CD4-positive, CD25-positive, alpha-beta regulatory T cell (primary cell): Measurements from ENCODE around the gene PATL1. TPM values are rescaled to one million over a fixed set of nuclear protein-coding genes. Genes with fewer than 3 reads are reported as not detected.
"Not testable (repeated sequence)": the region's sequence is repeated elsewhere in the genome, so short reads cannot be mapped to it uniquely, and the experiment has no call there.

Source experiments
- ATAC-seq, 2 donors: fragments of 150-1000 bp; cut with Tn5 transposase; one replicate each; pipeline ENCODE4 v1.10.0; 2021; ENCODE audit warnings: low read depth in 2 of 2, moderate number of reproducible peaks in 2 of 2, moderate library complexity in 1 of 2
- DNase-seq, 3 donors: peaks; one replicate each; pipeline versions ENCODE4 v3.0.0 to v3.0.0-alpha.2; 2012 to 2022; ENCODE audit warnings: mixed read lengths in 1 of 3
- H3K27ac ChIP-seq: one replicate; pipeline ENCODE4 v1.7.0; 2013; ENCODE audit warnings: mild to moderate bottlenecking, low read length; ENCODE audit not compliant: insufficient read depth, poor library complexity, severe bottlenecking
- H3K27me3 ChIP-seq: one replicate; pipeline ENCODE4 v1.7.0; 2013; ENCODE audit warnings: low read length; ENCODE audit not compliant: control insufficient read depth, insufficient read depth
- H3K36me3 ChIP-seq: one replicate; pipeline ENCODE4 v1.7.0; 2013; ENCODE audit warnings: mild to moderate bottlenecking, low read length, moderate library complexity; ENCODE audit not compliant: control insufficient read depth, insufficient read depth
- H3K4me1 ChIP-seq: 2 replicates; pipeline ENCODE4 v1.7.0; 2013; ENCODE audit warnings: mild to moderate bottlenecking, low read length; ENCODE audit not compliant: insufficient read depth, control insufficient read depth, poor library complexity, severe bottlenecking
- H3K4me3 ChIP-seq: one replicate; pipeline ENCODE4 v1.7.0; 2013; ENCODE audit warnings: low read depth, mild to moderate bottlenecking, low read length, moderate library complexity
- H3K9me3 ChIP-seq, 2 experiments: 1 replicate in 1 of 2; 2 replicates in 1 of 2; pipeline ENCODE4 v1.7.0; 2013; ENCODE audit warnings: low read length in 2 of 2, mild to moderate bottlenecking in 1 of 2, moderate library complexity in 1 of 2; ENCODE audit not compliant: control insufficient read depth in 2 of 2
- H3K27ac Mint-ChIP-seq, 3 donors: one replicate each; pipeline ENCODE4 v1.8.0; 2020 to 2022; ENCODE audit warnings: mild to moderate bottlenecking in 3 of 3, mixed read lengths in 3 of 3, moderate library complexity in 2 of 3
- H3K27me3 Mint-ChIP-seq: one replicate; pipeline ENCODE4 v1.8.0; 2022; ENCODE audit warnings: mild to moderate bottlenecking, mixed read lengths
- H3K36me3 Mint-ChIP-seq: one replicate; pipeline ENCODE4 v1.8.0; 2020; ENCODE audit warnings: mixed read lengths
- H3K4me1 Mint-ChIP-seq, 4 donors: one replicate each; pipeline ENCODE4 v1.8.0; 2020 to 2022; ENCODE audit warnings: mixed read lengths in 4 of 4, mild to moderate bottlenecking in 1 of 4
- H3K4me3 Mint-ChIP-seq, 4 donors: one replicate each; pipeline ENCODE4 v1.8.0; 2020 to 2022; ENCODE audit warnings: mild to moderate bottlenecking in 4 of 4, mixed read lengths in 4 of 4, moderate library complexity in 3 of 4
- H3K9me3 Mint-ChIP-seq, 7 donors: one replicate each; pipeline ENCODE4 v1.8.0; 2020 to 2022; ENCODE audit warnings: mixed read lengths in 7 of 7, mild to moderate bottlenecking in 3 of 7, moderate library complexity in 2 of 7
- polyA plus RNA-seq, 4 donors: library from polyadenylated mRNA; unstranded; fragments of 300-500 nt; fragmentation: Illumina TruSeq; gene quantifications; one replicate each; pipeline ENCODE4 v1.2.3, GENCODE V29; 2021
- total RNA-seq: library from RNA; stranded (reverse); gene quantifications from one replicate; pipeline ENCODE4 v1.2.3, GENCODE V29; 2022

Gene PATL1
- total and polyA plus RNA-seq, 5 donors from 2014 or later = 4.6 to 63.3 (median 5.3) TPM

DNA sequence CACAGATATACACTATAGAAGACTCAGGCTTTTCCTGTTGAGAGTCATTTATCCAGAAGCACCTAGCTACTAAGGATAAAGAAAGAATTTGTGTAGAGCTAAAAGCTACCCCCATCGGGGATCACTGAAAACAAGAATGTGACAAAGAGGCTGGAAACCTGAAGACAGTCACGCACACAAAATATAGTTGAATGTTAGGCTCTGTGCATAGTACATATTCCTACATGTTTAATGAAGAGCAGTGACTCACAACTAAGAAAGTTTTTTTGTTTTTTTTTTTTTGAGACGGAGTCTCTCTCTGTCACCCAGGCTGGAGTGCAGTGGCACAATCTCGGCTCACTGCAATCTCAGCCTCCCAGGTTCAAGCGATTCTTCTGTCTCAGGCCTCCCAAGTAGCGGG is 36.5 kb upstream of the PATL1 start:
- H3K27ac Mint-ChIP-seq = no peak overlapping the region
- no peaks in the 10 kb centered on the region for H3K9me3 ChIP-seq
- H3K27ac ChIP-seq = no peak overlapping the region
- H3K27me3 Mint-ChIP-seq = peaks cover 26% of the 10 kb centered on the region
- H3K9me3 Mint-ChIP-seq = no peaks in the 10 kb centered on the region
- no peak overlapping the region for H3K4me3 Mint-ChIP-seq
- DNase-seq (no peak), ATAC-seq (no peak)
- peaks cover 3% of the 10 kb centered on the region for H3K27me3 ChIP-seq
- no peaks in the 10 kb centered on the region for H3K4me1 Mint-ChIP-seq
- no peak overlapping the region for H3K4me3 ChIP-seq
- no peaks in the 10 kb centered on the region for H3K4me1 ChIP-seq
- H3K36me3 ChIP-seq = no peaks in the 10 kb centered on the region
- no peaks in the 10 kb centered on the region for H3K36me3 Mint-ChIP-seq

DNA sequence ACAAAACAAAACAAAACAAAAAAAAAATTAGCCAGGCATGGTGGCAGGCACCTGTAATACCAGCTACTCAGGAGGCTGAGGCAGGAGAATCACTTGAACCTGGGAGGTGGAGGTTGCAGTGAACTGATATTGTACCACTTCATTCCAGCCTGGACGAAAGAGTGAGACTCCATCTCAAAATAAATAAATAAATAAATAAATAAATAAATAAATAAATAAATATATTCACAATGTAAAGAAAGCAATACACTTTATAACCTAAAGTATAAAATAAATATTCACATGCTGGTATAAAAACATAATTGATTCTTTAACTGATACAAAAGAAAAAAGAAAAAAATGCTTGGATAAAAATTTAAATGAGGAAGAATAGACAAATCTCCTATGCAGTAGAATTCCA is 34.7 kb upstream of the PATL1 start:
- not testable (repeated sequence) for ATAC-seq, H3K27me3 ChIP-seq, H3K4me1 Mint-ChIP-seq, H3K9me3 Mint-ChIP-seq, H3K27ac Mint-ChIP-seq, H3K36me3 ChIP-seq, H3K4me3 Mint-ChIP-seq, H3K4me1 ChIP-seq, H3K4me3 ChIP-seq, H3K9me3 ChIP-seq, DNase-seq, H3K36me3 Mint-ChIP-seq, H3K27ac ChIP-seq
- H3K27me3 Mint-ChIP-seq = peaks cover 12% of the 10 kb centered on the region

DNA sequence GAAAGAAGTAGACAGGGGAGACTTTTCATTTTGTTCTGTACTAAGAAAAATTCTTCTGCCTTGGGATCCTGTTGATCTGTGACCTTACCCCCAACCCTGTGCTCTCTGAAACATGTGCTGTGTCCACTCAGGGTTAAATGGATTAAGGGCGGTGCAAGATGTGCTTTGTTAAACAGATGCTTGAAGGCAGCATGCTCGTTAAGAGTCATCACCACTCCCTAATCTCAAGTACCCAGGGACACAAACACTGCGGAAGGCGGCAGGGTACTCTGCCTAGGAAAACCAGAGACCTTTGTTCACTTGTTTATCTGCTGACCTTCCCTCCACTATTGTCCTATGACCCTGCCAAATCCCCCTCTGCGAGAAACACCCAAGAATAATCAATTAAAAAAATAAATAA is 31.3 kb upstream of the PATL1 start:
- H3K27ac Mint-ChIP-seq, H3K36me3 ChIP-seq, H3K9me3 ChIP-seq, H3K4me1 Mint-ChIP-seq, H3K9me3 Mint-ChIP-seq, H3K27me3 Mint-ChIP-seq, ATAC-seq, H3K4me3 Mint-ChIP-seq, DNase-seq, H3K4me1 ChIP-seq, H3K4me3 ChIP-seq, H3K27ac ChIP-seq, H3K27me3 ChIP-seq, H3K36me3 Mint-ChIP-seq: not testable (repeated sequence)

DNA sequence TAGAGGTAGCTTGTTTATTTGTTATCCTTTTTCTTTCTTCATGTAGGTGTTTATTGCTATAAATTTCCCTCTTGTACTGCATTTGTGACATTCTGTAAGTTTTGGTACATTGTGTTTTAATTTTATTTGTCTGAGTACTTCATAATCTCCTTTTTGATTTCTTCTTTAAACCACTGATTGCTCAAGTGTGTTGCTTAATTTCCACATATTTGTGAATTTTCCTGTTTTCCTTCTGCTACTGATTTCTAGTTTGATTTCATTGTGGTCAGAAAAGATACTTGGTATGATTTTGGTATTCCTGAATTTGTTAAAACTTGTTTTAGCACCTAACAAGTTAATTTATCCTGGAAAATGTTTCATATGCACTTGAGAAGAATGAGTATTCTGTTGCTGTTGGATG is 29.7 kb upstream of the PATL1 start:
- no peaks in the 10 kb centered on the region for H3K9me3 ChIP-seq
- ATAC-seq = no peak
- no peaks in the 10 kb centered on the region for H3K36me3 Mint-ChIP-seq
- no peaks in the 10 kb centered on the region for H3K4me1 ChIP-seq
- DNase-seq = no peak
- no peaks in the 10 kb centered on the region for H3K4me1 Mint-ChIP-seq
- H3K27ac ChIP-seq = no peak overlapping the region
- H3K4me3 ChIP-seq = no peak overlapping the region
- H3K27me3 ChIP-seq = no peaks in the 10 kb centered on the region
- H3K4me3 Mint-ChIP-seq = no peak overlapping the region
- H3K36me3 ChIP-seq = no peaks in the 10 kb centered on the region
- no peak overlapping the region for H3K27ac Mint-ChIP-seq
- H3K9me3 Mint-ChIP-seq = peaks cover 0 to 10% (median 5%) of the 10 kb centered on the region in 7 donors
- peaks cover 9% of the 10 kb centered on the region for H3K27me3 Mint-ChIP-seq

DNA sequence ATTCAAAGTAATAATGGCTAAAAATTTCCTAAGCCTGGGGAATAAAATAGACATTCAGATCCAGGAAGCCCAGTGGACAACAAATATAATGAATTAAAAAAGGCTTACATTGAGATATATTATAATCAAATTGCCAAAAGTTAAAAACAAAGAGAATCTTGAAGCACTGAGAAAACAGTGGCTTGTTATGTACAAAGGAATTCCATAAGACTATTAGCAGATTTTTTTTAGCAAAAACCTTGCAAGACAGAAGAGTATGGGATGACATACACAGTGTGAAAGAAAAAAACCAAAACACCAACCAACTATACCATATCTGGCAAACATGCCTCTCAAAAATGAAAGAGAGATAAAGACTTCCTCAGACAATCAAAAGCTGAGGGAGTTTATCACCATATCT is 24.1 kb upstream of the PATL1 start:
- Mint-ChIP-seq H3K4me3 (no peak overlapping the region), H3K9me3 (peaks cover 2 to 17% (median 12%) of the 10 kb centered on the region in 7 donors), H3K27ac (no peak overlapping the region), H3K27me3 (peaks cover 17% of the 10 kb centered on the region), H3K36me3 (no peaks in the 10 kb centered on the region), H3K4me1 (no peaks in the 10 kb centered on the region)
- DNase-seq (no peak), ATAC-seq (no peak)
- Histone ChIP-seq H3K27ac (no peak overlapping the region), H3K4me3 (no peak overlapping the region), H3K4me1 (no peaks in the 10 kb centered on the region), H3K9me3 (peaks cover 9 to 11% of the 10 kb centered on the region in 2 experiments), H3K27me3 (peaks cover 7% of the 10 kb centered on the region), H3K36me3 (no peaks in the 10 kb centered on the region)

DNA sequence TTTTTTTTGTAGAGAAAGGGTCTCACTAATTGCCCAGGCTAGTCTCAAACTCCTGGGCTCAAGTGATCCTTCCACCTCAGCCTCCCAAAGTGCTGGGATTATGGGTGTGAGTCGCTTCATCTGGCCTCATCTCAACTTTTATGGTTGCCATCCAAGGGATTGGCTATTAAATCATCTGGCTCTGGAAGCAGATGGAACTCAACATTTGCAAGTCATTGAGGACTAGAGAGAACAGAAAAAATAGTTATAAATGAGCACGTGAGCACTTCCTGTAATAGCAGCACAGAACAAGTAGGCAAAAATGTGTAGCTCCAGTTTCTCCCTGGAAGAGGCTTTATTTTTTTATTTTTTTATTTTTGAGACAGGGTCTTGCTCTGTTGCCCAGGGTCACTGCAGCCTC is 22.3 kb upstream of the PATL1 start:
- Histone ChIP-seq H3K27me3 (peaks cover 11% of the 10 kb centered on the region), H3K27ac (no peak overlapping the region), H3K4me1 (no peaks in the 10 kb centered on the region), H3K4me3 (no peak overlapping the region), H3K36me3 (no peaks in the 10 kb centered on the region), H3K9me3 (peaks cover 9 to 11% of the 10 kb centered on the region in 2 experiments)
- no peak overlapping the region for H3K4me3 Mint-ChIP-seq
- H3K27ac Mint-ChIP-seq = no peak overlapping the region
- H3K4me1 Mint-ChIP-seq = no peaks in the 10 kb centered on the region
- ATAC-seq (no peak), DNase-seq (no peak)
- H3K9me3 Mint-ChIP-seq = peaks cover 2 to 17% (median 12%) of the 10 kb centered on the region in 7 donors
- no peaks in the 10 kb centered on the region for H3K36me3 Mint-ChIP-seq
- H3K27me3 Mint-ChIP-seq = peaks cover 18% of the 10 kb centered on the region

DNA sequence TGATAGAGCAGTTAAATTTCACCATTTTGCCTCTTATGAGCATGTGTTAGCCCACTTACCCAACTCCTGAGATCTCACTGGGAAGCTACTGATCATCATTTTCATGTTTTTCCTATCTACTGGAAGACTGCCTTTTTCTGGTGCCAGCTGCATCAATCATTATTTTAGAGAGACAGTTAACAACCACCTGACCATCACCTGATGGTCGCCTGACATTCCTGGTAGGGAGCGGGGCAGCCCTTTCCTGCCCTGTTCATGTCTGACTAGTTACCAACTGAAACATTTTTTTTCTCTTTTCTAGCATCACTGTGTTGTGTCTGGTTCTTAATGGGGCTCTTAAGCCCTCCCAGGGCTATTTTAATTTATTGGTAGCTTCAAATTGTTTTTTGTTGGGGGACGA is 20.2 kb upstream of the PATL1 start:
- no peak overlapping the region for H3K4me3 Mint-ChIP-seq
- H3K36me3 ChIP-seq = no peaks in the 10 kb centered on the region
- DNase-seq = no peak

DNA sequence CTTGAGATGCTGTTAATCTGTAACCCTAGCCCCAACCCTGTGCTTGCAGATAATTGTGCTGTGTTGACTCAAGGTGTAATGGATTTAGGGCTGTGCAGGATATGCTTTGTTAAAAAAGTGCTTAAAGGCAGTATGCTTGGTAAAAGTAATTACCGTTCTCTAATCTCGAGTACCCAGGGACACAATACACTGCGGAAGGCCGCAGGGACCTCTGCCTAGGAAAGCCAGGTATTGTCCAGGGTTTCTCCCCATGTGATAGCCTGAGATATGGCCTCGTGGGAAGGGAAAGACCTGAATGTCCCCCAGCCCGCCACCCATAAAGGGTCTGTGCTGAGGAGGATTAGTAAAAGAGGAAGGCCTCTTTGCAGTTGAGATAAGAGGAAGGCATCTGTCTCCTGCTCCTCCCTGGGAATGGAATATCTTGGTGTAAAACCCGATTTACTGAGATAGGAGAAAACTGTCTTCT is 12.5 kb upstream of the PATL1 start:
- H3K4me1 ChIP-seq, H3K4me3 Mint-ChIP-seq, H3K36me3 ChIP-seq, H3K9me3 ChIP-seq, H3K27ac ChIP-seq, H3K36me3 Mint-ChIP-seq, H3K4me3 ChIP-seq, H3K4me1 Mint-ChIP-seq, DNase-seq, H3K9me3 Mint-ChIP-seq, H3K27ac Mint-ChIP-seq, ATAC-seq: not testable (repeated sequence)
- H3K27me3 Mint-ChIP-seq = peaks cover 72% of the 10 kb centered on the region
- peaks cover 13% of the 10 kb centered on the region for H3K27me3 ChIP-seq

More for the DNA sequence above, 20.2 kb upstream of the PATL1 start:
- Mint-ChIP-seq H3K27me3 (peaks cover 37% of the 10 kb centered on the region), H3K4me1 (no peaks in the 10 kb centered on the region), H3K36me3 (no peaks in the 10 kb centered on the region), H3K9me3 (peaks cover 2 to 15% (median 9%) of the 10 kb centered on the region in 7 donors), H3K27ac (peak overlapping the region in 1 of 3 donors; percentile 56)
- Histone ChIP-seq H3K27me3 (peaks cover 19% of the 10 kb centered on the region), H3K9me3 (peaks cover 9 to 11% of the 10 kb centered on the region in 2 experiments), H3K27ac (no peak overlapping the region), H3K4me1 (no peaks in the 10 kb centered on the region), H3K4me3 (no peak overlapping the region)
- no peak for ATAC-seq
